ENCODE results near the gene E2F6. TPM values are rescaled to one million over a fixed set of nuclear protein-coding genes. Genes with fewer than 3 reads are reported as not detected.

E2F6 gene
- polyA plus RNA-seq, 1 donor from 2014 or later, result 39.1 TPM

- Histone ChIP-seq H2AFZ (ENCODE audit: low read depth, low read length) (no peak overlapping the region), H3K9me3 (ENCODE audit: low read length) (no peaks in the 10 kb centered on the region), H3K27ac (ENCODE audit: low read length) (no peak overlapping the region)
Observed at GRCh38 chr2:11407413-11407812, 58.5 kb downstream of the E2F6 start.

DNA sequence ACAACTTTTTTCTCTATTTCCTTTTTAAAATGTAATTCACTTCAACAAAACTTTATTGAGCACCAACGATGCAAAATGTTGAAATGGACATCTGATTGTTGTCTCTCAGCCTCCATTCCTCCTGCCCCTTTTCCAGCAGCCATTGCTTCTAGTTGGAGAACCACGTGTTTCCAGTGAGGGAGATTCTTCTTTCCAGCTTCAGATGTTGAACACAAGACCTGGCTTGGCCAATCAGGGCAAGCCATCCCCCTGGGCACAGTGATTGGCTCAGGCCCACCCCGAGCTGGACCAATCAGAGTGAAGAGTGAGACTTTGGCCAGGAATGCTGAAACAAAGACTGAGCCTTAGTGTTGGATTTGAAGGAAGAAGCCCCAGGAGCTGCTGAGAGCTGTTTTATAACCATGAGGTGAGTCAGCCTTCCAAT, 59.0 kb downstream of the E2F6 start:
- Histone ChIP-seq H3K36me3 (ENCODE audit: insufficient read depth, low read length) (no peaks in the 10 kb centered on the region), H3K79me2 (replicated peaks; ENCODE audit: insufficient read depth, low read length) (no peaks in the 10 kb centered on the region), H2AFZ (ENCODE audit: low read depth, low read length) (no peak overlapping the region), H3K27me3 (ENCODE audit: insufficient read depth, low read depth, low read length) (no peaks in the 10 kb centered on the region), H3K9ac (ENCODE audit: low read length) (no peak overlapping the region), H3K27ac (ENCODE audit: low read length) (no peak overlapping the region), H3F3A (ENCODE audit: insufficient read depth, low read length, poor library complexity, severe bottlenecking) (no peaks in the 10 kb centered on the region), H3K4me2 (ENCODE audit: low read length) (no peak overlapping the region), H3K9me3 (ENCODE audit: low read length) (no peaks in the 10 kb centered on the region), H3K9me2 (ENCODE audit: insufficient read depth, low read length) (no peaks in the 10 kb centered on the region), H4K20me1 (ENCODE audit: insufficient read depth) (no peaks in the 10 kb centered on the region), H3K4me3 (ENCODE audit: low read length) (no peak overlapping the region)
- TF ChIP-seq POLR2AphosphoS5 (IDR thresholded peaks at IDR 0.05) (no peak), EZH2 (IDR thresholded peaks at IDR 0.05; ENCODE audit: borderline replicate concordance, insufficient read depth, low read length, poor library complexity, severe bottlenecking) (no peak), MXI1 (conservative IDR thresholded peaks at IDR 0.05; ENCODE audit: poor library complexity, severe bottlenecking) (no peak), CTCF (IDR thresholded peaks at IDR 0.05; ENCODE audit: poor library complexity, severe bottlenecking) (no peak), TAF1 (IDR thresholded peaks at IDR 0.05; ENCODE audit: low read depth) (no peak), SMC3 (conservative IDR thresholded peaks at IDR 0.05; ENCODE audit: poor library complexity) (no peak), EP300 (conservative IDR thresholded peaks at IDR 0.05; ENCODE audit: poor library complexity, severe bottlenecking) (no peak)
- TF ChIP-seq, protein P1, sequence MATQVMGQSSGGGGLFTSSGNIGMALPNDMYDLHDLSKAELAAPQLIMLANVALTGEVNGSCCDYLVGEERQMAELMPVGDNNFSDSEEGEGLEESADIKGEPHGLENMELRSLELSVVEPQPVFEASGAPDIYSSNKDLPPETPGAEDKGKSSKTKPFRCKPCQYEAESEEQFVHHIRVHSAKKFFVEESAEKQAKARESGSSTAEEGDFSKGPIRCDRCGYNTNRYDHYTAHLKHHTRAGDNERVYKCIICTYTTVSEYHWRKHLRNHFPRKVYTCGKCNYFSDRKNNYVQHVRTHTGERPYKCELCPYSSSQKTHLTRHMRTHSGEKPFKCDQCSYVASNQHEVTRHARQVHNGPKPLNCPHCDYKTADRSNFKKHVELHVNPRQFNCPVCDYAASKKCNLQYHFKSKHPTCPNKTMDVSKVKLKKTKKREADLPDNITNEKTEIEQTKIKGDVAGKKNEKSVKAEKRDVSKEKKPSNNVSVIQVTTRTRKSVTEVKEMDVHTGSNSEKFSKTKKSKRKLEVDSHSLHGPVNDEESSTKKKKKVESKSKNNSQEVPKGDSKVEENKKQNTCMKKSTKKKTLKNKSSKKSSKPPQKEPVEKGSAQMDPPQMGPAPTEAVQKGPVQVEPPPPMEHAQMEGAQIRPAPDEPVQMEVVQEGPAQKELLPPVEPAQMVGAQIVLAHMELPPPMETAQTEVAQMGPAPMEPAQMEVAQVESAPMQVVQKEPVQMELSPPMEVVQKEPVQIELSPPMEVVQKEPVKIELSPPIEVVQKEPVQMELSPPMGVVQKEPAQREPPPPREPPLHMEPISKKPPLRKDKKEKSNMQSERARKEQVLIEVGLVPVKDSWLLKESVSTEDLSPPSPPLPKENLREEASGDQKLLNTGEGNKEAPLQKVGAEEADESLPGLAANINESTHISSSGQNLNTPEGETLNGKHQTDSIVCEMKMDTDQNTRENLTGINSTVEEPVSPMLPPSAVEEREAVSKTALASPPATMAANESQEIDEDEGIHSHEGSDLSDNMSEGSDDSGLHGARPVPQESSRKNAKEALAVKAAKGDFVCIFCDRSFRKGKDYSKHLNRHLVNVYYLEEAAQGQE (IDR thresholded peaks at IDR 0.05; ENCODE audit: borderline replicate concordance), result no peak

More at GRCh38 chr2:11407413-11407812, 58.5 kb downstream of the E2F6 start:
- Histone ChIP-seq H3K79me2 (replicated peaks; ENCODE audit: insufficient read depth, low read length) (no peaks in the 10 kb centered on the region), H3K4me2 (ENCODE audit: low read length) (no peak overlapping the region), H3K27me3 (ENCODE audit: insufficient read depth, low read depth, low read length) (no peaks in the 10 kb centered on the region), H3K36me3 (ENCODE audit: insufficient read depth, low read length) (no peaks in the 10 kb centered on the region), H3K4me3 (ENCODE audit: low read length) (no peak overlapping the region), H3K9ac (ENCODE audit: low read length) (no peak overlapping the region), H4K20me1 (ENCODE audit: insufficient read depth) (no peaks in the 10 kb centered on the region), H3F3A (ENCODE audit: insufficient read depth, low read length, poor library complexity, severe bottlenecking) (no peaks in the 10 kb centered on the region), H3K9me2 (ENCODE audit: insufficient read depth, low read length) (no peaks in the 10 kb centered on the region)
- TF ChIP-seq TAF1 (IDR thresholded peaks at IDR 0.05; ENCODE audit: low read depth) (no peak), EZH2 (IDR thresholded peaks at IDR 0.05; ENCODE audit: borderline replicate concordance, insufficient read depth, low read length, poor library complexity, severe bottlenecking) (no peak), CTCF (IDR thresholded peaks at IDR 0.05; ENCODE audit: poor library complexity, severe bottlenecking) (no peak)

Measured in neural cell (in vitro differentiated cells).